ENCODE data around the gene ERFE. TPM values are rescaled to one million over a fixed set of nuclear protein-coding genes. Genes with fewer than 3 reads are reported as not detected.

ERFE gene
- total and polyA plus RNA-seq, 12 donors, result 0.11 to 1.3 (median 0.64) TPM; not detected in 7

DNA sequence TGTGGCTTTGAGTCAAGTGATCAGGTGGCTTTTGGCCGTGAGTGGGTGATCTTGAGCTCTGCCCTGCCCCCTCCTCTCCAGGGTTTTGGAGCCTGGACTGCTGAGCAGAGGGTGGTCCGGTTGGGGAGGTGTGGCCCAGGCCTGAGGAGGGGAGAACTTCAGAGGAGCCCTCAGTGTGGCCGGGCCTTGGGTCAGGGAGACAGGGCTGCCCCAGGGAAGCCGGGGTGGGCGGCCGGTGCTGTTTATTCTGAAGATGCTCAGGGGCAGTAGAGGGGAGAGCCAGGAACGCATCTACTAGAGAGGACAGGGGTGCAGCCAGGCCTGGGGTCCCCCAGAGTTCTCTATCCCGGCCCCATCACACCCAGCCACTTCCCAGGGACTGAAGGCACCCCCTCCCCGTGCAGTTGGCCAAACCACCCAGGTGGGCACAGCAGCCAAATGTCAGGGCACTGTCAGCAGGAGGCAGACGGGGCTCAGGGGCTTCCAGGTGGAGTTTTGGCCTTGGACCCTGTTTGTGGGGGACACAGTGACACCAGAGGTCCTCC, 963 bp downstream of the ERFE start:
- Histone ChIP-seq H3K9me3 (no peaks in the 10 kb centered on the region), H3K36me3 (no peaks in the 10 kb centered on the region), H3K27me3 (peaks cover 8 to 58% (median 52%) of the 10 kb centered on the region in 7 donors), H3K4me1 (peaks cover 0 to 34% (median 10%) of the 10 kb centered on the region in 9 donors), H3K4me3 (peak overlapping the region in 1 of 10 donors; percentile 42), H3K27ac (no peak overlapping the region)
- DNase-seq (peak; percentile 2 to 16), ATAC-seq (no peak)
- TF ChIP-seq, protein P1, sequence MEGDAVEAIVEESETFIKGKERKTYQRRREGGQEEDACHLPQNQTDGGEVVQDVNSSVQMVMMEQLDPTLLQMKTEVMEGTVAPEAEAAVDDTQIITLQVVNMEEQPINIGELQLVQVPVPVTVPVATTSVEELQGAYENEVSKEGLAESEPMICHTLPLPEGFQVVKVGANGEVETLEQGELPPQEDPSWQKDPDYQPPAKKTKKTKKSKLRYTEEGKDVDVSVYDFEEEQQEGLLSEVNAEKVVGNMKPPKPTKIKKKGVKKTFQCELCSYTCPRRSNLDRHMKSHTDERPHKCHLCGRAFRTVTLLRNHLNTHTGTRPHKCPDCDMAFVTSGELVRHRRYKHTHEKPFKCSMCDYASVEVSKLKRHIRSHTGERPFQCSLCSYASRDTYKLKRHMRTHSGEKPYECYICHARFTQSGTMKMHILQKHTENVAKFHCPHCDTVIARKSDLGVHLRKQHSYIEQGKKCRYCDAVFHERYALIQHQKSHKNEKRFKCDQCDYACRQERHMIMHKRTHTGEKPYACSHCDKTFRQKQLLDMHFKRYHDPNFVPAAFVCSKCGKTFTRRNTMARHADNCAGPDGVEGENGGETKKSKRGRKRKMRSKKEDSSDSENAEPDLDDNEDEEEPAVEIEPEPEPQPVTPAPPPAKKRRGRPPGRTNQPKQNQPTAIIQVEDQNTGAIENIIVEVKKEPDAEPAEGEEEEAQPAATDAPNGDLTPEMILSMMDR (IDR thresholded peaks at IDR 0.05), result no peak
- WGBS, 2 donors, result 52 to 59% methylated on average over 10 of the region's 10 CpGs
- intact Hi-C loops (cut with DNase I), result loop anchor here in 3 of 10 donors (5.0 to 10.0 kb wide), 2 partner anchors 103 to 105 kb away; no protein-coding TSS in a partner anchor

DNA sequence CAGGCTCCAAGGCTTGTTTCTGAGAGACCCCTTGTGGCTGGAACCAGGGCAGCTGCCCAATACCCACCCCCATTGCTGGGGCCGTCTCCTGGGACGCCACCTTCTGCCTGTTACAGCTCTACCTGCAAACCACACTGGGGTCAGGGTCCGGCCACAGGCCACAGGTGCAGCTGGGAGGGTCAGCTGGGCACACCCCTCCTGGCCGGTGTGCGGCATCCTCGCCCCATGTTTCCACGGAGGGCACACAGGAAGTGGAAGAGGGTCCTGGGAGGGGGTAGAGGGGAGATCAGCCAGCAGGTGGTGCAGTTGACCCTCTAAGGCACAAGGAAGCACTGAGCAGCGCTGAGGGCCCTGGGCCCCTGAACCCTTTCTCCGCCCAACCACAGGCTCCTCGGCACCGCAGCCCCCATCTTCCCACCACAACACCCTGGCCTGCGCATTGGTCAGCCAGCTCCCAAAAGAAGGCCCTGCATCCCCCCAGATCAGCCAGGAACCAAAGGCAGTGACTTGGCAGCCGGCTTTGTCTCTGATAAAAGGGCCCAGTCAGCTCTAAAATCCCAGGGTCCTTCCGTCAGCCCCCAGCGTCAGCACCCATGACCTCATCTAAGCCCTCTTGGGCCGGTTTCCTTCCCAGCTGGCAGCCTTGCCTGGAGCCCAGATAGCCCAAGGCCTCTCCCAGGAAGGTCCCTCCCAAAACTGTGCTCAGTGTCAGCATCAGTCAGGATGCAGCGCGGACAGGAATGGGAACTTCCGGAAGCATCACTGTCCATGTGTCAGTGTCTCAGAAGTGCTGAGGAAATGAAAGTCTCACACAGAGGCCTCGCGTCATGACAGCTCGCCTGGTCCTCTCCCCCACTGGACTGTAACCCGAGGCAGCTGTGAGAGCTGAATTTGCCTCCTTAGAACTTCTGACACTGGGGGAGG, 1.7 kb downstream of the ERFE start:
- WGBS, 2 donors, result 48 to 55% methylated on average over 22 to 23 of the region's 23 CpGs
- Histone ChIP-seq H3K27me3 (peaks cover 8 to 63% (median 53%) of the 10 kb centered on the region in 7 donors), H3K4me3 (no peak overlapping the region), H3K4me1 (peaks cover 0 to 29% (median 9%) of the 10 kb centered on the region in 9 donors), H3K27ac (no peak overlapping the region), H3K9me3 (no peaks in the 10 kb centered on the region), H3K36me3 (no peaks in the 10 kb centered on the region)
- TF ChIP-seq, protein P1 (IDR thresholded peaks at IDR 0.05), result peak in 5 of 9 donors; percentile 19 to 41 (median 32)
- DNase-seq, result peak; percentile 9 to 14
- ATAC-seq, result peak in 3 of 8 donors; percentile 13 to 39 (median 24)
- intact Hi-C loops (cut with DNase I), result loop anchor here in 3 of 10 donors (5.0 to 10.0 kb wide), 2 partner anchors 102 to 104 kb away; no protein-coding TSS in a partner anchor

DNA sequence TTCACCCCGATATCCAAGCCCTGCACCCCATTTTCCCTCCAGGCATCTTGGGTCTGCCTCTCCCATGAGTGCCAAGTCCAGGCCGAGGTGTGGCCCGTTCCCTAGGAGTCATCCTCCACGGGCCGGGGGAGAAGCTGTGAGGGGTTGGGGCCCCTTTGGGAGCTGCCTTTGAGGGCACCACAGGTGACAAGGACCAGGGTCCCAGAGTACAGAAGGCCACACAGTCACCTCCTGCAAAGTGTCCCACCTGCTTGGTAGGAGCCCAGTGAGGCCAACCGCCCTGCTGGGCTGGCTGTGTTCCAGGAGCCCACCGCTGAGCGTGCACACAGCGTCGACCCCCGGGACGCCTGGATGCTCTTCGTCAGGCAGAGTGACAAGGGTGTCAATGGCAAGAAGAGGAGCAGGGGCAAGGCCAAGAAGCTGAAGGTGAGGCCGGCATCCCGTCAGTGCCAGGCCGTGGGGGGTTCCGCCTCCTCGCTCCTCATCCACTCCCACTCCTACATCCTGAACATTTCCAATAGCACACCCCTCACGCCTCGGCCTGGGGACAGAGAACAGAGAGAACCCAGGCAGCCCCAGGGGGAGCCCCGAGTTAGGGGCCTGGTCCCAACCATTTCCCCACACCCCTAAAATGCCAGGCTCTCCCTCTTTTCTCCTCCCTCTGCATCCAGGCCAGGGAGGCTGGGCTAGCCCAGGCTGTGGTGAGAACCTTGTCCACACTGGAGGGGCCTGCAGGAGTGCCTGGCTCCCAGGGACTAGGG, 2.7 kb downstream of the ERFE start:
- H3K9me3 ChIP-seq, result no peaks in the 10 kb centered on the region
- TF ChIP-seq, protein P1 (IDR thresholded peaks at IDR 0.05), result no peak
- whole genome bisulfite sequencing, 2 donors, result 87 to 92% methylated on average over 21 of the region's 21 CpGs

More for the DNA sequence above, 2.7 kb downstream of the ERFE start:
- DNase-seq (no peak), ATAC-seq (no peak)
- no peak overlapping the region for H3K27ac ChIP-seq
- intact Hi-C loops (cut with DNase I), result loop anchor here in 3 of 10 donors (5.0 to 10.0 kb wide), 2 partner anchors 101 to 103 kb away; no protein-coding TSS in a partner anchor
- peaks cover 0 to 25% (median 9%) of the 10 kb centered on the region in 9 donors for H3K4me1 ChIP-seq
- H3K4me3 ChIP-seq, result no peak overlapping the region
- peaks cover 0 to 4% (median 0%) of the 10 kb centered on the region in 9 donors for H3K36me3 ChIP-seq
- H3K27me3 ChIP-seq, result peaks cover 8 to 63% (median 53%) of the 10 kb centered on the region in 7 donors
